K562 (cell line): ENCODE results near the gene ASCC1. TPM values are rescaled to one million over a fixed set of nuclear protein-coding genes. Genes with fewer than 3 reads are reported as not detected.

ENCODE experiments used
- EHMT2 ChIP-seq: fragments of 450-650 bp; IDR thresholded peaks from 2 replicates; pipeline ENCODE4 v1.6.1; 2018; ENCODE audit warnings: antibody characterized with exemption
- FOSL1 ChIP-seq: fragments of 200-800 bp; sonication (Bioruptor generic); conservative IDR thresholded peaks from 2 replicates; pipeline ENCODE4 v1.6.1; 2016; ENCODE audit warnings: missing genetic modification characterization, missing compliant biosample characterization
- FOXJ2 ChIP-seq: fragments of 200-800 bp; sonication (Bioruptor generic); IDR thresholded peaks from 2 replicates; pipeline ENCODE4 v1.6.1; 2016; ENCODE audit warnings: missing genetic modification characterization, missing compliant biosample characterization
- HMG20B ChIP-seq: fragments of 250-450 bp; sonication (Bioruptor Pico); IDR thresholded peaks from 2 replicates; pipeline ENCODE4 v1.5.0; 2021; ENCODE audit warnings: mild to moderate bottlenecking
- HOXB6 ChIP-seq: fragments of 250-450 bp; sonication (Bioruptor Pico); IDR thresholded peaks from 2 replicates; pipeline ENCODE4 v1.5.1; 2022; ENCODE audit warnings: mild to moderate bottlenecking, borderline replicate concordance
- LCOR ChIP-seq: sonication (generic); formaldehyde crosslinking; IDR thresholded peaks from 2 replicates; pipeline ENCODE4 v1.8.0; 2022; ENCODE audit warnings: mild to moderate bottlenecking, missing genetic modification reagents
- MAFF ChIP-seq: IDR thresholded peaks from 2 replicates; pipeline ENCODE4 v1.6.1; 2012; ENCODE audit warnings: low read length, improper control_type of control experiment
- MNT ChIP-seq, 2 experiments: fragments of 450-650 bp; conservative IDR thresholded peaks; 2 replicates each; pipeline ENCODE4 v1.6.1; 2017; ENCODE audit warnings: mild to moderate bottlenecking in 2 of 2, moderate library complexity in 2 of 2
- NBN ChIP-seq: fragments of 450-650 bp; IDR thresholded peaks from 2 replicates; pipeline ENCODE4 v1.6.1; 2016; ENCODE audit warnings: low read depth, mild to moderate bottlenecking
- NCOA6 ChIP-seq: fragments of 450-650 bp; IDR thresholded peaks from 2 replicates; pipeline ENCODE4 v1.6.1; 2017; ENCODE audit warnings: mild to moderate bottlenecking
- NFRKB ChIP-seq: fragments of 450-650 bp; IDR thresholded peaks from 2 replicates; pipeline ENCODE4 v1.6.1; 2016; ENCODE audit warnings: low read depth
- SNRNP70 ChIP-seq: fragments of 200-400 bp; formaldehyde crosslinking; optimal IDR thresholded peaks from 2 replicates; pipeline ENCODE3; 2017; ENCODE audit warnings: low read depth, low read length
- SP1 ChIP-seq: sonication (generic); formaldehyde crosslinking; IDR thresholded peaks from 2 replicates; pipeline ENCODE4 v1.8.1; 2022; ENCODE audit warnings: mild to moderate bottlenecking, missing genetic modification reagents
- ZBTB17 ChIP-seq: fragments of 450-650 bp; formaldehyde crosslinking; IDR thresholded peaks from 2 replicates; pipeline ENCODE4 v1.4.0; 2020; ENCODE audit warnings: mild to moderate bottlenecking
- ZNF140 ChIP-seq: fragments of 250-450 bp; sonication (Bioruptor Pico); IDR thresholded peaks from 2 replicates; pipeline ENCODE4 v1.8.0; 2021; ENCODE audit warnings: moderate library complexity, mild to moderate bottlenecking, inconsistent platforms
- polyA plus RNA-seq, 8 experiments: library from polyadenylated mRNA; depleted of rRNA in 4 of 8; stranded (reverse) in 5 of 8; unstranded in 3 of 8; fragments of >200 nt; fragmentation: Nextera tagmentation in 2 of 8; fragmentation: Illumina TruSeq in 1 of 8; extraction: Ambion mirVana in 2 of 8; extraction: Trizol in 1 of 8; gene quantifications; 2 replicates each; pipeline versions ENCODE4 v1.2.1 to v1.2.3, GENCODE V29; 2011 to 2014; ENCODE audit warnings: inconsistent platforms in 1 of 8, missing spikeins in 1 of 8
- total RNA-seq, 7 experiments: library from RNA; depleted of rRNA in 6 of 7; stranded (reverse); fragments of >200 nt in 6 of 7; fragmentation: Illumina TruSeq in 2 of 7; extraction: Trizol in 2 of 7; gene quantifications; 2 replicates each; pipeline versions ENCODE4 v1.2.1 to v1.2.3, GENCODE V29; 2011 to 2021; ENCODE audit warnings: low replicate concordance in 1 of 7
- TF ChIP-seq, protein P1 (sequence below): fragments of 450-650 bp; IDR thresholded peaks from 2 replicates; pipeline ENCODE4 v1.6.1; 2018; ENCODE audit not compliant: partially characterized antibody
- TF ChIP-seq, protein P2 (sequence below): sonication (generic); formaldehyde crosslinking; IDR thresholded peaks from 2 replicates; pipeline ENCODE4 v1.8.1; 2023; ENCODE audit warnings: mild to moderate bottlenecking, missing genetic modification reagents, moderate library complexity
- TF ChIP-seq, protein P3 (sequence below): sonication (generic); formaldehyde crosslinking; IDR thresholded peaks from 2 replicates; pipeline ENCODE4 v1.8.0; 2022; ENCODE audit warnings: mild to moderate bottlenecking, missing genetic modification reagents

The ASCC1 gene
- total and polyA plus RNA-seq, 9 of the 15 experiments (the other 6 are each of a cell fraction or from before 2014, with no cell fraction given): 31.7 to 73.3 (median 52.8) TPM

GRCh38 chr10:72244573-72245038 lies 28.5 kb upstream of the ASCC1 start (continued):
- TF ChIP-seq FOXJ2 (tag) (peak; percentile 35; the same call in 1 of the 2 replicates), FOSL1 (tag) (peak; percentile 8; the same call in 1 of the 2 replicates), LCOR (no peak), EHMT2 (no peak), MAFF (0 out of 2 replicates have a peak, but pooled peaks have one; percentile 4), HOXB6 (CRISPR knock-in tag) (0 out of 2 replicates have a peak, but pooled peaks have one; percentile 77), NCOA6 (no peak), NFRKB (0 out of 2 replicates have a peak, but pooled peaks have one; percentile 5), SNRNP70 (no peak), SP1 (CRISPR knock-in tag) (0 out of 2 replicates have a peak, but pooled peaks have one; percentile 5), NBN (0 out of 2 replicates have a peak, but pooled peaks have one; percentile 14), MNT (conservative IDR thresholded peaks at IDR 0.05) (0 out of 4 replicates have a peak, but pooled peaks of 1 of the 2 experiments have one; percentile 10), HMG20B (CRISPR knock-in tag) (no peak), ZBTB17 (CRISPR knock-in tag) (0 out of 2 replicates have a peak, but pooled peaks have one; percentile 28), ZNF140 (CRISPR knock-in tag) (no peak)
- TF ChIP-seq, protein P1, sequence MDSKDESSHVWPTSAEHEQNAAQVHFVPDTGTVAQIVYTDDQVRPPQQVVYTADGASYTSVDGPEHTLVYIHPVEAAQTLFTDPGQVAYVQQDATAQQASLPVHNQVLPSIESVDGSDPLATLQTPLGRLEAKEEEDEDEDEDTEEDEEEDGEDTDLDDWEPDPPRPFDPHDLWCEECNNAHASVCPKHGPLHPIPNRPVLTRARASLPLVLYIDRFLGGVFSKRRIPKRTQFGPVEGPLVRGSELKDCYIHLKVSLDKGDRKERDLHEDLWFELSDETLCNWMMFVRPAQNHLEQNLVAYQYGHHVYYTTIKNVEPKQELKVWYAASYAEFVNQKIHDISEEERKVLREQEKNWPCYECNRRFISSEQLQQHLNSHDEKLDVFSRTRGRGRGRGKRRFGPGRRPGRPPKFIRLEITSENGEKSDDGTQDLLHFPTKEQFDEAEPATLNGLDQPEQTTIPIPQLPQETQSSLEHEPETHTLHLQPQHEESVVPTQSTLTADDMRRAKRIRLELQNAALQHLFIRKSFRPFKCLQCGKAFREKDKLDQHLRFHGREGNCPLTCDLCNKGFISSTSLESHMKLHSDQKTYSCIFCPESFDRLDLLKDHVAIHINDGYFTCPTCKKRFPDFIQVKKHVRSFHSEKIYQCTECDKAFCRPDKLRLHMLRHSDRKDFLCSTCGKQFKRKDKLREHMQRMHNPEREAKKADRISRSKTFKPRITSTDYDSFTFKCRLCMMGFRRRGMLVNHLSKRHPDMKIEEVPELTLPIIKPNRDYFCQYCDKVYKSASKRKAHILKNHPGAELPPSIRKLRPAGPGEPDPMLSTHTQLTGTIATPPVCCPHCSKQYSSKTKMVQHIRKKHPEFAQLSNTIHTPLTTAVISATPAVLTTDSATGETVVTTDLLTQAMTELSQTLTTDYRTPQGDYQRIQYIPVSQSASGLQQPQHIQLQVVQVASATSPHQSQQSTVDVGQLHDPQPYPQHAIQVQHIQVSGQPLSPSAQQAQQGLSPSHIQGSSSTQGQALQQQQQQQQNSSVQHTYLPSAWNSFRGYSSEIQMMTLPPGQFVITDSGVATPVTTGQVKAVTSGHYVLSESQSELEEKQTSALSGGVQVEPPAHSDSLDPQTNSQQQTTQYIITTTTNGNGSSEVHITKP: no peak
- TF ChIP-seq, protein P2, sequence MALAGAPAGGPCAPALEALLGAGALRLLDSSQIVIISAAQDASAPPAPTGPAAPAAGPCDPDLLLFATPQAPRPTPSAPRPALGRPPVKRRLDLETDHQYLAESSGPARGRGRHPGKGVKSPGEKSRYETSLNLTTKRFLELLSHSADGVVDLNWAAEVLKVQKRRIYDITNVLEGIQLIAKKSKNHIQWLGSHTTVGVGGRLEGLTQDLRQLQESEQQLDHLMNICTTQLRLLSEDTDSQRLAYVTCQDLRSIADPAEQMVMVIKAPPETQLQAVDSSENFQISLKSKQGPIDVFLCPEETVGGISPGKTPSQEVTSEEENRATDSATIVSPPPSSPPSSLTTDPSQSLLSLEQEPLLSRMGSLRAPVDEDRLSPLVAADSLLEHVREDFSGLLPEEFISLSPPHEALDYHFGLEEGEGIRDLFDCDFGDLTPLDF (CRISPR knock-in tag): 0 out of 2 replicates have a peak, but pooled peaks have one; percentile 20
- TF ChIP-seq, protein P3, sequence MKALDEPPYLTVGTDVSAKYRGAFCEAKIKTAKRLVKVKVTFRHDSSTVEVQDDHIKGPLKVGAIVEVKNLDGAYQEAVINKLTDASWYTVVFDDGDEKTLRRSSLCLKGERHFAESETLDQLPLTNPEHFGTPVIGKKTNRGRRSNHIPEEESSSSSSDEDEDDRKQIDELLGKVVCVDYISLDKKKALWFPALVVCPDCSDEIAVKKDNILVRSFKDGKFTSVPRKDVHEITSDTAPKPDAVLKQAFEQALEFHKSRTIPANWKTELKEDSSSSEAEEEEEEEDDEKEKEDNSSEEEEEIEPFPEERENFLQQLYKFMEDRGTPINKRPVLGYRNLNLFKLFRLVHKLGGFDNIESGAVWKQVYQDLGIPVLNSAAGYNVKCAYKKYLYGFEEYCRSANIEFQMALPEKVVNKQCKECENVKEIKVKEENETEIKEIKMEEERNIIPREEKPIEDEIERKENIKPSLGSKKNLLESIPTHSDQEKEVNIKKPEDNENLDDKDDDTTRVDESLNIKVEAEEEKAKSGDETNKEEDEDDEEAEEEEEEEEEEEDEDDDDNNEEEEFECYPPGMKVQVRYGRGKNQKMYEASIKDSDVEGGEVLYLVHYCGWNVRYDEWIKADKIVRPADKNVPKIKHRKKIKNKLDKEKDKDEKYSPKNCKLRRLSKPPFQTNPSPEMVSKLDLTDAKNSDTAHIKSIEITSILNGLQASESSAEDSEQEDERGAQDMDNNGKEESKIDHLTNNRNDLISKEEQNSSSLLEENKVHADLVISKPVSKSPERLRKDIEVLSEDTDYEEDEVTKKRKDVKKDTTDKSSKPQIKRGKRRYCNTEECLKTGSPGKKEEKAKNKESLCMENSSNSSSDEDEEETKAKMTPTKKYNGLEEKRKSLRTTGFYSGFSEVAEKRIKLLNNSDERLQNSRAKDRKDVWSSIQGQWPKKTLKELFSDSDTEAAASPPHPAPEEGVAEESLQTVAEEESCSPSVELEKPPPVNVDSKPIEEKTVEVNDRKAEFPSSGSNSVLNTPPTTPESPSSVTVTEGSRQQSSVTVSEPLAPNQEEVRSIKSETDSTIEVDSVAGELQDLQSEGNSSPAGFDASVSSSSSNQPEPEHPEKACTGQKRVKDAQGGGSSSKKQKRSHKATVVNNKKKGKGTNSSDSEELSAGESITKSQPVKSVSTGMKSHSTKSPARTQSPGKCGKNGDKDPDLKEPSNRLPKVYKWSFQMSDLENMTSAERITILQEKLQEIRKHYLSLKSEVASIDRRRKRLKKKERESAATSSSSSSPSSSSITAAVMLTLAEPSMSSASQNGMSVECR (CRISPR knock-in tag): no peak
